HG02759 (cell line): ENCODE measurements around the gene EFNA5.

ENCODE experiments used
- ATAC-seq: cut with Tn5 transposase; IDR thresholded peaks from one replicate; pipeline ENCODE4 v1.9.1; 2021; ENCODE audit warnings: mild to moderate bottlenecking, moderate library complexity; ENCODE audit not compliant: unreplicated experiment

The EFNA5 gene

GRCh38 chr5:107670932-107671741, at the start of gene EFNA5:
Gene EFNA5 (minus strand): TSS chr5:107670937.
- peak; percentile 37 for ATAC-seq

DNA sequence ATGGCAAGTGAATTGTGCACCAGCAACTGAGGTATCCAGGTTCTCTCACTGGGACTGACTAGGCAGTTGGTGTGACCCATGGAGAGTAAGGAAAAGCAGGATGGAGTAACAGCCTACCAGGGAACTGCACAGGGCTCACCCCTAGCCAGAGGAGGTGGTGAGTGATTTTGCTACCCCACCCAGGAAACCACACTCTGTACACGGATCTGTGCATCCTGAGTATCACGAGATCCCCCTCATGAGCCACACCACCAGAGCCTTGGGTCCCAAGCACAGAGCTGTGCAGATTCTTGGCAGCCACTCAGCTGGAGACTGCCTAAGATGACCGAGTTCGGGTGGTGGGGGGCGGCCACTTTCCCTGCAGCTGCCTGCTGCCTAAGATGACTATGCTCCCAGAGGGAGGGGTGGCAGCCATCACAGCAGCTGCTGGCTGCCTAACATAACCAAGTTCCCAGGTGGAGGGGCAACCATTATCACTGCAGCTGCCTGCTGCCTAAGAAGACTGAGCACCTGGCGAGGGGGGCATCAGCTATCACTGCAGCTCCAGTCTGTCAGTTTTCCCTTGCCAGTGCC, 48.4 kb upstream of the EFNA5 start:
- ATAC-seq = no peak

DNA sequence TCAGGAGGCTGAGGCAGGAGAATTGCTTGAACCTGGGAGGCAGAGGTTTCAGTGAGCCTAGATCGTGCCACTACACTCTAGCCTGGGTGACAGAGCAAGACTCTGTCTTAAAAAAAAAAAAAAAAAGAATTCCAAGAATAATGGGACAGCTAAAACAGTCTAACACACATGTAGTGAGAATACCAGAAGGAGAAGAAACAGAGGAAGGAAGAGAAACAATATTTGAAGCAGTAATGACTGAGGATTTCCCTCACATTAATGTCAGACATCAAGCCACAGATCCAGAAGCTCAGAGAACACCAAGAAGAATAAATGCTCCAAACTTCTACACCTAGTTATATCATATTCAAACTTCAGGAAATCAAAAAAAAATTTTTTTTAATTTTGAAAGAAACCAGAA, 47.1 kb upstream of the EFNA5 start:
- no peak for ATAC-seq

DNA sequence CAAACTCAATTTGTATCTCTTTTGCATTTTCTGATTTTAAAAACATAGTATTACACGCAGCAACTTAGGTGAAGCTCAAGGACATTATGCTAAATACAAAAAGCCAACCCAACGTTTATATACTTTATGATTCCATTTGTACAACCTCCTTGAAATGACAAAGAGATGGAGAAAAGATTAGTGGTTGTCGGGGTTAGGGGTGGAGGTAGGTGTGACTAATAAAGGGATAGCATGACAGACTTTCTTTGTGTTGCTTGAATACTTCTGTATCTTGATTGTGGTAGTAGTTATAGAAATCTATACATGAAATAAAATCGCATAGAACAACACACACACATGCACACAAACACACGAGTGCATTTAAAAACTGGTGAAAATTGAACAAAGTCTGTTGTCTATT, 42.5 kb upstream of the EFNA5 start:
- no peak for ATAC-seq

DNA sequence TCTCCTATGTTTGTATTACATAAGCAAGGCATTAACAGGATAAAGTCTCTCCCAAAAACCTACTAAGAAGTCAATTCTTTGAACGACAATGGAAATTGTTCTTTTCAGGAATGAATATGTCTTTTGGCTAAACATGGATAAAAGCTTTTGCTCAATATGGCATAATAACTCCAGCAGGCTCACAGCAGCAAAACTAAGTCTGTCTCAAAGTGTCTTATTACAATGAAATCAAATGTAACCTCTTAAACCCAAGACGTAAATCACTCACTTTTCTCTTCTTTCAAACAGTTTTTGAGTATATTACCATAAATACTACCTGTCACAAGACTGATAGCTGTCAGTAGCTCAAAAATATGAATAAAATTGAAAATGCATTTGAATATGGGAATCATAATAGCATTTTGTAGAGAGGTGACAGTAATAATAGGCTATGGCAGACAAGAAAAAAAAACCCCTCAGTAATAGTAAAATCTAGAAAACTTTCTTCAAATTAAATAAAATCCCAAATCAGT, 41.7 kb upstream of the EFNA5 start:
- ATAC-seq = no peak

DNA sequence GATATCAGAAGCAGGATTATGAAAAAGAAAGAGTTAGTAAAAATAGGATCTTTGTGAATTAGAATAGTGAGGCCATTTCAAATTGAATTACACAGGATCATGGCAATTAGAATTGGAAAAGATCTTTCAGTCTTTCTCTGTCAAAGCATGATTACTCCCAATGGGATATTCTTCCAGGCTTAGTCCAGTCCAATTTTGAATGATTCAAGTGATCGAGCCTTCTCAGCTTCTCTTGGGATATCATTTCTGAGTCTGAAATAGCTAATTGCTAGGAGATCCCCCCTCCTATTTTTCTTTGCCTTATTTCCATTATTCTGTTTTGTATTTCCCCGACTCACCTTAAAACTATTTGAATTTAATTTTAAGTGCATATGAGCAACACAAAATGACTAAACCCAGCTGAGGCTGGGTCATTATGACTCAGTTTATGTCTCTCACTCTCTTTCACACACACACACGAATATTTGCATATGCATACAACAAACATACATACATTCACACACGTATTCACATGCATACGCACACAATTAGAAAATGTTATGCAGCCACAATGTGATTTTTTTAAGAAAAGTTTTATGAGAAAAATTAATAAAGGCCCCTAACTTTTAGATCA, 34.8 kb upstream of the EFNA5 start:
- no peak for ATAC-seq

- ATAC-seq = no peak
Measured at GRCh38 chr5:107704681-107705401, 34.1 kb upstream of the EFNA5 start.

- no peak for ATAC-seq
Measured at GRCh38 chr5:107700481-107700880, 29.7 kb upstream of the EFNA5 start.

- no peak for ATAC-seq
Measured at GRCh38 chr5:107699425-107699824, 28.7 kb upstream of the EFNA5 start.

GRCh38 chr5:107698286-107698685, 27.5 kb upstream of the EFNA5 start:
- no peak for ATAC-seq

DNA sequence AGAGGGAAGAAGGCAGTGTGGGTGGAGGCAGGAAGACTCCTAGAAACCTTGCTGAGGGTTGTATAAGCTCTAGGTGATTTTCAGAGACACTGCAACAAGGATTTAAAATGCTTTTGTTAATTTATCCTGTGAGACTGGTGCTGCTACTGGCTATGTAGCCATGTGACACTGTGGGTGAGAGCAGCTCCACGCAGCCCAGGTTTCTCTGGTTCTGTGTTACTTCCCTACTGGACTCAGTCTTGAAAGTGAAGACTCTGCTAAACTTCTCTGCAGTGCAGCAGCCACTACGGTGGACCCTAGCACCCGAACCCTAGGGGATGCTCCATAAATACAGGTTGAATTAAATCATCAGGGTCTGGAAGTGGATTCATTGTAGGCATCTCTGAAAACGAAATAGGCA, 25.8 kb upstream of the EFNA5 start:
- no peak for ATAC-seq

DNA sequence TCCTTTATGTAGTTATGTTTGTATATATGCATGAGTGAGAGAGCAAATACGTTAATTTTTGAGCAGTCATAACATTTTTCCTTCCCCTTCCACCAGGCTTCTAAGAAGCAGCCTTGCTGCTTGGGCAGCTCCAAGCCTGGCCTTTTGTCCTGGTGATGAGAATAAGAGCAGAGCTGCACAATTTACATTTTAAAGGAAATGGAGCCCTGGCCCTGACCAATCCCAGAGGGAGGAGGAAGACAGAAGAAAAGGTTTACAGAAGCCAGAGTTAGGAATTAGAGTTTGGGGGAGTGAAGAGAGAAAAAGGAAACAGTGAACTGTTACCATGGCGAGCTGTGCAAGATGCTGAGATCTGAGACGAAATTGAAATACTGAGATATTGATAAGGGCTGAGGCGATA, 25.3 kb upstream of the EFNA5 start:
- no peak for ATAC-seq

GRCh38 chr5:107687937-107688336, 17.2 kb upstream of the EFNA5 start:
- ATAC-seq = no peak

DNA sequence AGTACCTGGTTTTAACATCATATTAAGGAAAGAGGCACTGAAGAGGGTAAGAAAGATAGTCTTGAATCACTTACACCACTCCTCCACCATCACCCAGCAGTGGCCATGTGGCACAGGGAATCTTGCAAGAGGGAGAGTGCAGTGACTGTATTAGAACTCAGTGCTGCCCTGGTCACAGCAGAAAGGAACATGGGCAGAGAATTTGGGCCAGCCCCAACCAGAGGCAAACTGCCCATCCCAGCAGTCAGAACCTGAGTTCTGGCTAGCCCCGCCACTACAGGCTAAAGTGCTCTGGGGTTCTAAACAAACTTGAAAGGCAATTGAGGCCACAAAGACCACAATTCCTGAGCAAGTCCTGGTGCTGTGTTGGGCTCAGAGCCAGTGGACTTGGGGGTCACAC, 16.7 kb upstream of the EFNA5 start:
- no peak for ATAC-seq

- no peak for ATAC-seq
Measured at GRCh38 chr5:107682533-107682932, 11.8 kb upstream of the EFNA5 start.

DNA sequence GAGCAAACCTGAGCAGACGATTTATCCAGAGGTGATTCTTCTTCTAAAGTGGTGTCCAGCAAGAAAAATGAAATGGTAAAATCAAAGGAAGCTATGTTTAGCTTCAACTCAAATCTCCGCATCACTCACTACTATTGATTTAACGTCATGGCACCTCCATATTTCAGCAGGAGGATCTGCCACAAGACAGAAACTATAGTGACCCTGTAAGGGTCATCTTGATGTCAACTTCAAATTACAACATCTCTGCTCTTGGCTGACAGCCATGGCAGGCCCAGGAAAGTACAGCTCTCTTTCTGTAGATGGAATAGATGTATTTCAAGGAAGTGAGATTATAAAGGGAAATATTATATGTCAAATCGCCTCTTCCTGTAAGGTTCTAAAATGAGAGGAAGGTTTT, 10.1 kb upstream of the EFNA5 start:
- no peak for ATAC-seq

DNA sequence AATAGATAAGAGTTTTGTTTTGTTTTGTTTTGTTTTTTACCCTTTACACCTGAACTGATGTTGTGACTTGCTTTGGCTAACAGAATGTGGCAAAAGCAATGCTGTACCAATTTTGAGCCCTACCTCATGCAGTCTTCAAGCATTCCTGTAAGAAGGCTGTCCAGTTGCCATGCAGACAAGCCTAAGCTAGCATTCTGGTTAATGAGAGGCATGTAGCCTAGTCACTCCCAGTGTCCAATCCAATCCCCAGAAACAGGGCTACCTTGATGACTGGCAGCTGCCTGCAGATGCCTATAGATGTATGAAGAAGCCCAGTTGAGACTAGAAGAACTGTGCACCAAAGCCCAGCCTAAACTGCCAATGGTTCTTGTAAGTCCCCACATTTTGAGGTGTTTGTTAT, 9.4 kb upstream of the EFNA5 start:
- ATAC-seq = no peak

DNA sequence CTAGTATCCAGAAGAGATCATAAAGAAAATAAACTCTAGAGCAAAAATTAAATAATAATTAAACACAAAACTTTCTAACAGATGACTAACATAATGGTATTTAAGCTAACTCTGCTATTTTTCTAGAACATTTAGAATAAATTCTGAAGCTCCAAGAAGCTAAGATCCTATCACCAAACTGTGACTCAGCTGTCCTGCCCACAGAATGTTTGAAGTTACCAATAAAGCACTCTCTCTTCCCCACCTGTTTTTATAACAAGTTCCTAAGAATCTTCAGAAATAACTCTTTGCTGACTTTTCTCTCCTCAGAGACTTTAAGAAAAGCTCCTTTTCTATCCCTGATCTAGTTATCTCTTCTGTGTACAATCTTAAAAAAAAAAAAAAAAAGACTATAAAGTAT, 6.0 kb upstream of the EFNA5 start:
- ATAC-seq = no peak

- ATAC-seq = no peak
Measured at GRCh38 chr5:107675201-107675600, 4.5 kb upstream of the EFNA5 start.

GRCh38 chr5:107674655-107675054, 3.9 kb upstream of the EFNA5 start:
- ATAC-seq = no peak

GRCh38 chr5:107673368-107674136, 2.8 kb upstream of the EFNA5 start:
- peak; percentile 66 for ATAC-seq
